Activated CD8-positive, alpha-beta memory T cell treated with anti-CD3 and anti-CD28 coated beads, Interleukin-2, amount 10 ng/mL, durations not matched to agents 7 days and 5 days (primary cell): ENCODE measurements around the gene ETV6. TPM values are rescaled to one million over a fixed set of nuclear protein-coding genes. Genes with fewer than 3 reads are reported as not detected.

Experiments
- ATAC-seq: fragments of 150-1000 bp; cut with Tn5 transposase; one replicate; pipeline ENCODE4 v1.10.0; 2021; ENCODE audit warnings: moderate library complexity
- CTCF ChIA-PET: fragments of 350-600 bp; sonication (Branson Sonifier 250); formaldehyde crosslinking; loops from one replicate; lab custom pipeline; 2021; ENCODE audit warnings: antibody characterized with exemption; lab: Charles Lee
- DNase-seq: peaks from one replicate; pipeline ENCODE4 v3.0.0-alpha.2; 2020
- H3K27ac Mint-ChIP-seq: one replicate; pipeline ENCODE4 v1.8.0; 2021; ENCODE audit warnings: mild to moderate bottlenecking, mixed read lengths
- H3K27me3 Mint-ChIP-seq: one replicate; pipeline ENCODE4 v1.8.0; 2021; ENCODE audit warnings: mixed read lengths
- H3K36me3 Mint-ChIP-seq: one replicate; pipeline ENCODE4 v1.8.0; 2021; ENCODE audit warnings: mild to moderate bottlenecking, mixed read lengths
- H3K4me1 Mint-ChIP-seq: one replicate; pipeline ENCODE4 v1.8.0; 2021; ENCODE audit warnings: mixed read lengths
- H3K4me3 Mint-ChIP-seq: one replicate; pipeline ENCODE4 v1.8.0; 2021; ENCODE audit warnings: mild to moderate bottlenecking, moderate library complexity, mixed read lengths
- H3K9me3 Mint-ChIP-seq: one replicate; pipeline ENCODE4 v1.8.0; 2022; ENCODE audit warnings: low read depth, mixed read lengths
- total RNA-seq, 2 experiments: library from RNA; stranded (reverse); gene quantifications; one replicate each; pipeline ENCODE4 v1.2.3, GENCODE V29; 2021

The ETV6 gene
- total RNA-seq, 2 experiments from 2014 or later: 29.4 to 32.6 TPM

DNA sequence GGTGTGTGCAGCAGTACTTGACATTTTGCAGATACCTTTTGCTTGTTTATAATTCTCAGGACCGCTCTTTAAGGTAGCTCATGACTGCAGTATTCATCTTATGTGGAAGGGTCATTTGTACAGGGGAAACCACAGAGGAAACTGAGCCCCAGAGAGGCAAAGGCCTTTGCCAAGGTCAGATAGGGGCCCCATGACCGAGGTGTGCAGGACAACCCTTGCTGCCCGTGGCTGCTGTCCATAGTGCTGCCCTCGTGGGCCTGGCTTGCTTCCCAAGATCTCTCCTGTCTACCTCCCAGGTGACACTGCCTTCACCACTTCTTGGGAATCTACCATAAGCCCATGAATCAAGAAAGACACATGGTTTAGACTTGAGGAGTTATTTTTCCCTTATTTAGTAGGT, 222.6 kb downstream of the ETV6 start:
- peaks cover 21% of the 10 kb centered on the region for H3K4me1 Mint-ChIP-seq
- no peak overlapping the region for H3K27ac Mint-ChIP-seq
- peaks cover 54% of the 10 kb centered on the region for H3K36me3 Mint-ChIP-seq
- H3K27me3 Mint-ChIP-seq: no peaks in the 10 kb centered on the region
- no peak for DNase-seq
- H3K9me3 Mint-ChIP-seq: no peaks in the 10 kb centered on the region
- CTCF ChIA-PET: no interaction called here
- no peak for ATAC-seq
- no peak overlapping the region for H3K4me3 Mint-ChIP-seq

DNA sequence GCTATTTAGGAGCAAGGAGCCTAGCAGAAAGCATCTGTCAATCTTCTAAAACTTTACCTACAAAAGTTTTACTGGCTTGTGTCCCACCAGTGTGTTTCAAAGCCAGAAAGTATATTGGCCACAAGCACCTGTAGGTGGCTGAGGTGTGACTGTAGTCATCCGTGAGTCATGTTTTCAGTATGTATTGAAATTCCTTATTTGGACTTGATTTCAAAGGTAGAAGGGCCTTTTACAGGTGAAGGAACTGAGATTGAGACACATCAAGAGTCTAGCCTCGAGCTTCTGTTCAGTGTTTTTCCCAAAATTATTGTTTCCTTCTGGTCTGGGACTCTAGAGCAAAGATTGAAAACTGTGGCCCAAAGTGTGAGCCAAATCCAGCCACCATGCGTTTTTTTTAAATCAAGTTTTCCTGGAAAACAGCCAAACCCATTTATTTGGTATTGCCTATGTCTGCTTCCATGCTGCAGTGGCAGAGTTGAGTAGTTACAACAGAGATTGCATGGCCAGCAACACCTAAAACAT, 226.0 kb downstream of the ETV6 start:
- Mint-ChIP-seq H3K27me3 (no peaks in the 10 kb centered on the region), H3K36me3 (peaks cover 37% of the 10 kb centered on the region), H3K27ac (no peak overlapping the region), H3K4me1 (peaks cover 21% of the 10 kb centered on the region), H3K9me3 (no peaks in the 10 kb centered on the region), H3K4me3 (no peak overlapping the region)
- CTCF ChIA-PET: interaction anchor here (0.6 kb wide), 1 partner anchor 10 kb away, joined by 3 read pairs; no protein-coding TSS in a partner anchor
- DNase-seq (no peak), ATAC-seq (no peak)

DNA sequence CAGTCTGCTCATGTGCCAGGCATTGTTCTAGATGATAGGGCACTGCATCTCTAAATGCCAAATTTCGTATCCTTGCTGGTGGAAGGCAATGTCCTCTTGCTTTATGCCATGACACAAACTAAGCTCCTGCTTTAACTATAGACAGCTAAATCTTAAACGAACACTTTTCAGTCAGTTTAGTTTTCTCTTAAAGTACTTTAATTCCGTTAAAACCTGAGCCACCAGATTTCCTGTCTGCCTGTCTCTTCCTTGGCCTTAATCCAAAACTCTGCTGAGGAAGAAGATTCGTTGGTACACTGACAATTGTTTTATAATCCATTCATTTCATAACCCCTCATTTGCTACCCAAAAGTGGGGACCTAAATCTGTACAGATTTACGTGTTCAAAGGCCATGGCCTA, 226.8 kb downstream of the ETV6 start:
- DNase-seq (no peak), ATAC-seq (no peak)
- Mint-ChIP-seq H3K27ac (no peak overlapping the region), H3K4me1 (peaks cover 21% of the 10 kb centered on the region), H3K9me3 (no peaks in the 10 kb centered on the region), H3K4me3 (no peak overlapping the region), H3K36me3 (peaks cover 35% of the 10 kb centered on the region), H3K27me3 (no peaks in the 10 kb centered on the region)
- CTCF ChIA-PET: interaction anchor here (0.6 kb wide), 1 partner anchor 9 kb away, joined by 3 read pairs; no protein-coding TSS in a partner anchor

DNA sequence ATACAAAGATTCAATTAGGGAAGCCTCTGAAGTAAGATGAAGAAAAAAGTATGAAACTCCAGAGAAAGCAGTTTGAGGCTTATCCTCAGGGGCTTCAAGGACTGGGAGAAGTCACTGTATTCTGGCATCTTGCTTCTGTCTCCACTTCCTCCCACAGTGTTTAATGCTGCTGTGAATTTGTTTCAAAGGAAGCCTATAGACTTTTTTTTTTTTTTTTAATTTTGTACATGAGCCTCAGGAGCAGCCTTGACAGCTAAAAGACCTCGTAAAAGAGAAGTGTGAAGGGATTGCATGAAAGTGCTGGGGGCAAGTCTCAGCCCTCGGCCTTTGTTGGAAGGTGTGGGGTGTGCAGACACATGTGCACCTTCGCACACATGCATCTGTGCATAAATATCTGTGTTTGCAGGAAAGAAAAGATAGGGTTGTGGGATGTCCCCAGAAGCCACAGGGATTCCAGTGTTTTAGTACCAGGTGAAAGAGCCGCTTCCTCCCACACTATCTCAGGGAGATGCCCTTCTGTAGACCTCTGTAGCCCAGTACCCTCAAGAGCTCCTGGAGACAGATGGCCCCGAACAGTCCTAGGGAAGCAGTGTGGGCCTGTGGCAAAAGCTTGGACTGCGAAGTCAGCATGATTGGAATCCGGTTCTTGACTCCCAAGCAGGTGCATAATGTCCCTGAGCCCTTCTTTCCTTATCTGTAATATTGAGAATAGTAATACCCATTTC, 227.8 kb downstream of the ETV6 start:
- Mint-ChIP-seq H3K27me3 (no peaks in the 10 kb centered on the region), H3K4me3 (no peak overlapping the region), H3K36me3 (peaks cover 26% of the 10 kb centered on the region), H3K9me3 (no peaks in the 10 kb centered on the region), H3K27ac (no peak overlapping the region), H3K4me1 (peaks cover 21% of the 10 kb centered on the region)
- ATAC-seq (no peak), DNase-seq (no peak)
- CTCF ChIA-PET: no interaction called here

DNA sequence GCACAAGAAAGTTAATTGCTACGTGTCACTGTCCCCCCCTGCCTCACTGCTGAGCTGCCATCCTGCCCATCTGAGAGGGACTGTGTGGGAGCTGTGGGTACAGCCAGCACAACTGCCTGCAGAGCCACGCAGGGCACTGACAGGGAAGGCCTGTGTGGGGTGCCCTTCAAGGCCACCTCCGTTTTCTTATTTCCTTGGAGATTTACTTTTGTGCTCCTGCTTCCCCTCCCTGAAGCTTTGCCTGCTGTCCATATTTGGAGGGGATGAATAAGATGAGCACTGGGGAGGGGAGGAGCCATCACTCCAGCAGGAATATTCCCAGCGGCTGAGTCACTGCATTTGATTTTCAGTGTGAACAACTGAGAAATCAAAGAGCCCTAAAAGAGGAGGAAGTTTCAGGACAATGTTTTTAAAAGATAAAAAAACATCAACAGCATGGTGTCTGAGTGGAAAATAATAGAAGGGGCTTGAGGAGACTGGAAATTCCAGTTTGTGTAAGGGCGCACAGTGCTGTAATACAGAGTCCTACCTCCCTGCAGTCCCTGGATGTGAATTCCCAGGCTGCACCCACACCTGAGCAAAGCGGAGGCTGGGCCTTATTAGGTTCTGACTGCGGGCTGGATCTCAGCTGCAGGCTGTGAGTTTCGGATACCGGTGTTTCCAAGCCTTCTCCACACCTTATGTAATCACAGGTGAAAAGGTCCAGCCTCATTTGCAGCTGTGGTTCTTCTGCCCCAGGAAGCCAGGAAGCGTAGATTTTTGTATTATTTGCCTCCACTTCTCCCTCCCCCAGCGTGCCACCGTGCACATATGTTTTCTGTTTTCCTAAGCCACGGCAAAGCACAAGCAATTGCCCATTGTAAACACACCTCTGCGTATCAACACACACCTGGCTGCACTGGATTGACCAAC, 228.7 kb downstream of the ETV6 start:
- no peak for ATAC-seq
- Mint-ChIP-seq H3K27me3 (no peaks in the 10 kb centered on the region), H3K9me3 (no peaks in the 10 kb centered on the region), H3K36me3 (peaks cover 24% of the 10 kb centered on the region), H3K4me3 (no peak overlapping the region), H3K4me1 (peaks cover 19% of the 10 kb centered on the region), H3K27ac (no peak overlapping the region)
- DNase-seq: no peak
- CTCF ChIA-PET: no interaction called here

DNA sequence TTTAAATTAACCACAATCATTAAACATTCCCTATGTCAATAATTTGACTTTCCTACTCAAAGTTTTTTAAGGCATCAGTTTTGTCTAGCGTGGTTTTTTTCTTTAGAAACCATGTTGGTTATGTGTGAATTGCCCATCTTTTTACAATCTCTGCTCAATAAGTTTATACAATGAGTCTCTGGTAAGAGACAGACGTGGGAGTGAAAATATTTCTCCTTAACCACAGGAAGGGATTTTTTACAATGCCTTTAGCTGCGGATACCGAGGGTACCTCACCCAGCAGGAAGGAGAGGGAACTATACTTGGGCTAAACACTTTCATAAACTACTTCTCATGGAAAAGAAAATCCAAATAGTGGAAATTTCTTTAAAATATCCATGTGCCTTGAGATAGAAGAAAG, 229.8 kb downstream of the ETV6 start:
- Mint-ChIP-seq H3K4me3 (no peak overlapping the region), H3K9me3 (no peaks in the 10 kb centered on the region), H3K27ac (no peak overlapping the region), H3K4me1 (peaks cover 24% of the 10 kb centered on the region), H3K27me3 (no peaks in the 10 kb centered on the region), H3K36me3 (peaks cover 28% of the 10 kb centered on the region)
- CTCF ChIA-PET: no interaction called here
- ATAC-seq: no peak
- DNase-seq: no peak

DNA sequence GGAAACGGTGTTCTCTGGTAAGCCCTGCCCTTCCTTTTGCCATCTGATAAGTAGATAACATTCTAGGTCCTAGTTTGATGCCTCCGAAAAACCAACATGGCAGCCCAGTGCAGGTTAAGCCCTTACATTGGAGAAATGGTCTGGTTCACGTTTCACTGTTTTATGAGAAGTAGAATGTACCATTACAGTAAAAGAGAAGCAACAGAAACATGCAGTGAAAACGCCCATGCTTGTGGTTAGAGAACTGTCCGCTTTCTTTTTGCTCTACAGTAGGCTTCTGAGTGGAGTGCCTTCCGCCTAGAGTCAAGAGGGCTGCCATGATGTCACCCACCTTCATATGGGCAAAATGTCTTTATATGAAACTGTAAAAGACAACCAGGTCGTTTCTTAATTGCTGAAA, 230.9 kb downstream of the ETV6 start:
- Mint-ChIP-seq H3K4me1 (peaks cover 19% of the 10 kb centered on the region), H3K4me3 (no peak overlapping the region), H3K36me3 (peaks cover 32% of the 10 kb centered on the region), H3K9me3 (no peaks in the 10 kb centered on the region), H3K27ac (no peak overlapping the region), H3K27me3 (no peaks in the 10 kb centered on the region)
- DNase-seq (no peak), ATAC-seq (no peak)
- CTCF ChIA-PET: interaction anchor here (0.6 kb wide), 1 partner anchor 85 kb away, joined by 3 read pairs; no protein-coding TSS in a partner anchor

DNA sequence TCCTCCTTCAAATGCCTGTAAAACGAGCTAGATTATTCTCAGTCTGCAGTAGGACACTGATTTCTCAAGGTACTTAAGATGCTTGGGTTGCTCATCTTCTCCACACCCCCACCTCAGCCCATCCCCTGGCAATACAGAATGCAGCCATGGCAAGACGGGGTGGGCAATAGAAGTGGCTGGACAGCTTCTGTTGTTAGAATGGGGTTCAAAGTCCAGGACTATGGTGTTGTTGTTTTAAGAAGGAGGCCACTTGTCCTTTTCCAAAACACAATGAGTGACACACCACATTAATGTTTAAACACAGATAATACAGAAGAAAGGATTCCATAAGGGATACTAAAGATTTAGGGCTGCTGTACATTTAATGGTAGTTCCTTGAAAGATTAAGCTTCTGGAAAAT, 232.4 kb downstream of the ETV6 start:
- Mint-ChIP-seq H3K9me3 (no peaks in the 10 kb centered on the region), H3K4me3 (no peak overlapping the region), H3K27ac (no peak overlapping the region), H3K4me1 (peaks cover 6% of the 10 kb centered on the region), H3K36me3 (peaks cover 39% of the 10 kb centered on the region), H3K27me3 (no peaks in the 10 kb centered on the region)
- CTCF ChIA-PET: no interaction called here
- ATAC-seq (no peak), DNase-seq (no peak)

DNA sequence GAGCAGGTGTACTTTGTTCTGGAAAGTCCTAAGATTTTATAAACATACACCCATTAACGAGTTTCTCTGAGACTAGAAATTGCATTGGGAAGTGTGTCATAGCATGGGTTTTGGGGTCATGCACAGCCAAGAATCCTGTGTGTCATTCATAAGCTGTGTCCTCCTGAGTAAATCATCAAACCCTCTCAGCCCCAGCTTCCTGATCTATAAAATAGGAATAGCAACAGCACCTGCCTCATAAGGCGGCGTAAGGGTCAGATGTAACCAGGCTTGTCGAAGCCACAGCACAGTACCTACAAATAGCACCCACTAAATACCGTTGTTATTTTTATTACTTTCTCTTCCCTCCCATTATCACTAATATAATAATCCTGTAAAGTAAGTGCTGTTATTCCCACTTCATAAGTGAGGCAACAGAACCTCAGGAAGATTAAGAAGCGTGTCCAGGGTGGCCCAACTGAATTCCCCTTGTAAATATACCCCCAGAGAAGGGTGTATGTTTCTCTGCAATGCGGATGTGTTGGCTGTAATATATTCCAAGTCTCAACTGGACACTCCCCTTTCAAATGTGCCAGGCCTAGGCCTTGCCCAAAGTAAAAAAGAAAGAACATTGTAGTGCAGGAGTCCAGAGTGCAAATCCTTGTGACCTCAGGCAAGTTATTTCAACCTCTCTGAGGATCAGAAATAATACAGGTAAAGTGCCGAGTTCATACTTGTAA, 233.0 kb downstream of the ETV6 start:
- Mint-ChIP-seq H3K27ac (no peak overlapping the region), H3K36me3 (peaks cover 44% of the 10 kb centered on the region), H3K4me3 (no peak overlapping the region), H3K9me3 (no peaks in the 10 kb centered on the region), H3K4me1 (peaks cover 6% of the 10 kb centered on the region), H3K27me3 (no peaks in the 10 kb centered on the region)
- CTCF ChIA-PET: no interaction called here
- ATAC-seq (no peak), DNase-seq (no peak)

DNA sequence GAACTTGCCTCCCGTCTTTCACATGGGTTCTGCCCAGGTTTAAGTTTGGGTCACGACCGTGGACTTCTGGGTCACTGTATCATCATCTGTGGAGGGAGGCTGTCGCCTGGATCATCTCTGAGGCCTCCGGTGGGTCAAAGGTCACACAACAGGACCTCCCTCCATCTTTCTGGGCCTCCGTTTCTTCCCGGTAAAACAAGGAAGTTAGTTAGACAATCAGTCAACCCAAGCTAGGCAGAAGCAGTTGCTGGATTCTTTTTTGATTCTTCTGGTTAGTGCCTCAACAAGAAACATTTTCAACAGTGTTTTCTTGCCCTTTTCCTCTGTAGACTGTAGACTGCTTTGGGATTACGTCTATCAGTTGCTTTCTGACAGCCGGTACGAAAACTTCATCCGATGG, 234.6 kb downstream of the ETV6 start:
- H3K4me1 Mint-ChIP-seq: peaks cover 7% of the 10 kb centered on the region
- no peak for DNase-seq
- CTCF ChIA-PET: no interaction called here
- ATAC-seq: no peak
- H3K27ac Mint-ChIP-seq: no peak overlapping the region
- no peaks in the 10 kb centered on the region for H3K27me3 Mint-ChIP-seq
- H3K9me3 Mint-ChIP-seq: no peaks in the 10 kb centered on the region
- H3K36me3 Mint-ChIP-seq: peaks cover 53% of the 10 kb centered on the region
- H3K4me3 Mint-ChIP-seq: no peak overlapping the region

DNA sequence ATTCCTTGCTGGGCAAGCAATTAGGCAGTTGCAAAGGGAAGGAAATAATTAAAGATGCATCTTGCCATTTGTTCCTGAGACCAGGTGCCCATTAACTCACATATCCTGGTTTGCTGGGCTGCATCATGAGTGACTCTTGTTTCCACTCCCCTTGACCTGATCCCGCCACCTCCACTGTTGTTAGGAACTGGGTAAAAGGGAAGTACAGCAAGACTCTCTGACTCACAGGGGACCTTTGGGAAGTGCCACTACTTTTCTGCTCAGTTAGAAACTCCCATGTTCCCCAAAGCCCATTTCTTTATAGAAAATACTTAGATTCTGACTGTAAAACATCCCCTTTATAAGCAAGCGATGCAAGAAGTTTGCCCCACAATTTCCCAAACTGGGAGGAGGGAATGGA, 235.2 kb downstream of the ETV6 start:
- ATAC-seq (no peak), DNase-seq (no peak)
- Mint-ChIP-seq H3K9me3 (no peaks in the 10 kb centered on the region), H3K27ac (no peak overlapping the region), H3K4me3 (no peak overlapping the region), H3K36me3 (peaks cover 56% of the 10 kb centered on the region), H3K4me1 (peaks cover 13% of the 10 kb centered on the region), H3K27me3 (no peaks in the 10 kb centered on the region)
- CTCF ChIA-PET: no interaction called here

DNA sequence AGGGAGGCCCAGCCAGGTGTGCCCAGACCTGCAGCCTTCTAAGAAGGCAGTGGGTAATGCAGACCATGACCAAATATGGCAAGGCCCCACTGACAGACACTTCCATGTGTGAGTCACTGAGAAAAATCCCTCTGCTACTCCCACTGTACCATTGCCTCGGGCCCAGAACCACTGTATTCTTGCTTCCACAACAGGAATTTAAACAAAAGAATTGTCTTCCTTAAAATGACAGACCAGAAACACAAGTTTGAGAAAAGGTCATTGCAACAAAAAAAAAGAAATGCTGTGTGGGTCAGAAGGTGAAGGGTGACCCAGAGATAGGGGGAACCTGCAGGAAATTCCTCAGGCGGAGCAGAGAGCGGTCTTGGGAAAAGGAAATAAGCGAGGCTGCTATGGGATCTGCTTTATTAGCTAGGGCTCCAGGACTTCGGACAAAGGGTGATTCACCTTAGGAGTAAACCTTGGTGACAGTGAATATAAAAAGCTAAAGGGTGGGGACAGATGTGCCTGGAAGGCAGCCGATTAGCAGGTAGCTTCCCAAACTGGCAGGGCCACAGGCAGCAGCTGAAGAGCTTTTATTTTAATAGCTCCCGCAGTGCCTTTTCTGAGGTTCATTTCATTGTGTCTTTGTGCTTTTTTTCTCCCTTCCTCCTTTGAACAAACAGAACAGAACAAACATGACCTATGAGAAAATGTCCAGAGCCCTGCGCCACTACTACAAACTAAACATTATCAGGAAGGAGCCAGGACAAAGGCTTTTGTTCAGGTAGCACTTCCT, 236.0 kb downstream of the ETV6 start:
- Mint-ChIP-seq H3K36me3 (peaks cover 53% of the 10 kb centered on the region), H3K4me1 (peaks cover 17% of the 10 kb centered on the region), H3K4me3 (no peak overlapping the region), H3K27ac (no peak overlapping the region), H3K9me3 (no peaks in the 10 kb centered on the region), H3K27me3 (no peaks in the 10 kb centered on the region)
- ATAC-seq (no peak), DNase-seq (no peak)
- CTCF ChIA-PET: interaction anchor here (0.7 kb wide), 1 partner anchor 10 kb away, joined by 3 read pairs; no protein-coding TSS in a partner anchor
